Stromal cell of bone marrow (primary cell): ENCODE measurements around the gene P2RX2.
"Not testable (repeated sequence)": the region's sequence is repeated elsewhere in the genome, so short reads cannot be mapped to it uniquely, and the experiment has no call there.

Source experiments
- DNase-seq: peaks from one replicate; pipeline ENCODE4 v3.0.0-alpha.2; 2012; ENCODE audit warnings: low read depth

Gene P2RX2

DNA sequence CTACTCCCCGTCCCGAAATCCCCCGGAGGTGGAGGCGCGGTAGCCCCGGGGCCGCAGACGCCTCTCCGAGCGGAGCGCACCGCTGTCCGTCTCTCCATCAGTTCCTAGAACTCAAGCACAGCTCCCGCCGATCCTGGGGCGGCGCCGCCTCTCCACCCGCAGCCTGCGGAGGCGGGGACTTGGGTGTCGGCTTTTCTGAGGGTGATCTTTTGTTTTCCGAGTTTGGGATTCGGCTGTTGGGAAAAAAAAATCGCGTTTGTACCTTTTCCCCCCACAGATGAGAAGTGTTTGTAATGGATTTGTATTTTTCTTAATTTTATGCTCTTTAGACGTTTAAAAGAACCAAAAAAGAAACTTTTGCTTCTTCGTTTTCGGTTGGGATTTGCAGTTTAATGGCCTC is 34.8 kb upstream of the P2RX2 start:
- DNase-seq, result no peak

DNA sequence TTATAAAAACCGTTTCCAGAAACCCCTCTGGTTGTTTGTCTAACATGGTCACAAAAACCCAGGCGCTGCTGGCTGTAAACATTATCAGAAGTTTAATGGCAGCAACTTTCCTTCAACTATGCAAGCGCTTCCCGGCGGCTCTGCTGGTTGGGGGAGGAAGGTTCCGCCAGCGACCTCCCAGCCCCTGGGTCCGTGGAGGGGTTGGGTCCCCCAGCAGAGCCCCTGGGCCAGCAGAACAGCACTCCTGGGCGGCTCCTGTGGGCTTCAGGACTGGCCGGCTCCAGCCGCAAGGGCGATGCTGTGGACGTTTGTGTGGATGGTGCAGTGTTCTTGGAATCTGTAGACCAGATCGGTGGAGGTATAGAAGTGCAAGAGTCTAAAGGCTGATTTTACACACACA is 34.1 kb upstream of the P2RX2 start:
- DNase-seq, result no peak

DNA sequence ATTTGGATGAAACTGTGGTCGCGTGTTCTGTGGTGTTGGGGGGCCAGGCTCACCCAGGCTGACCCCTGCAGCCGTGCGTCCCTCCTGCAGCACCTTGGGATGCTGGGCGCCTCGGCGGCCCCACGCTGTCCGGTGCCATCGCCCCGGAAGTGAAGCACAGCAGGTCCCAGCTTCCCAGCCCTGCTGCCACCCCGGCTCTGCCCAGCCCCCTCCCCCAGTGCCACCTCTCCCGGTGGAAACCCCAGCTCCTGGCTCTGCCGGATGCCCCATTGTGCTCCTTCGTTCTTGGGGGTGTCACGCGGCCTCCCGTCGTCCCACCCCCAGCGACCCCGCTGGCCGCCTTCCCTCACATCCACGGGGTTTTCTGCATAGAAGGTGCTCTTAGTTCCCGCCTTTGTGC is 33.4 kb upstream of the P2RX2 start:
- DNase-seq, result no peak

DNA sequence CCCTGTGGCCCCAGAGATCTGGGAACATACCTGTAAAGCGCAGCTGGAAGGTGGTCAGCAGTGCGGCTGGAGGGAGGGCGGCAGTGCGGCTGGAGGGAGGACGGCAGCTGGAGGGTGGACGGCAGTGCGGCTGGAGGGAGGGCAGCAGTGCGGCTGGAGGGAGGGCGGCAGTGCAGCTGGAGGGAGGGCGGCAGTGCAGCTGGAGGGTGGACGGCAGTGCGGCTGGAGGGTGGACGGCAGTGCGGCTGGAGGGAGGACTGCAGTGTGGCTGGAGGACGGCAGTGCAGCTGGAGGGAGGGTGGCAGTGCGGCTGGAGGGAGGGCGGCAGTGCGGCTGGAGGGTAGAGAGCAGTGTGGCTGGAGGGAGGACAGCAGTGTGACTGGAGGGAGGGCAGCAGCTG is 31.6 kb upstream of the P2RX2 start:
- DNase-seq, result no peak

DNA sequence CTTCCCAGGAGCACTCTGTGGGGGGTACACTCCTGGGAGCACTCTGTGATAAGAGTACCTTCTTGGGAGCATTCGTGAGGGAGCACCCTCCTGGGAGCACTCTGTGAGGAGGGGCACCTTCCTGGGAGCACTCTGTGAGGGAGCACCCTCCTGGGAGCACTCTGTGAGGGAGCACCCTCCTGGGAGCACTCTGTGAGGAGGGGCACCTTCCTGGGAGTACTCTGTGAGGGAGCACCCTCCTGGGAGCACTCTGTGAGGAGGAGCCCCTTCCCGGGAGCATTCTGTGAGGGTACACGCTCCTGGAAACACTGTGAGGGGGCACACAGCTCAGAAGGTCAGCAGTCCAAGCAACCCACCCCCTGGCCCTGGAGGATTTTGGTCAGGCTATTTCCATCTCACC is 30.8 kb upstream of the P2RX2 start:
- DNase-seq, result no peak

DNA sequence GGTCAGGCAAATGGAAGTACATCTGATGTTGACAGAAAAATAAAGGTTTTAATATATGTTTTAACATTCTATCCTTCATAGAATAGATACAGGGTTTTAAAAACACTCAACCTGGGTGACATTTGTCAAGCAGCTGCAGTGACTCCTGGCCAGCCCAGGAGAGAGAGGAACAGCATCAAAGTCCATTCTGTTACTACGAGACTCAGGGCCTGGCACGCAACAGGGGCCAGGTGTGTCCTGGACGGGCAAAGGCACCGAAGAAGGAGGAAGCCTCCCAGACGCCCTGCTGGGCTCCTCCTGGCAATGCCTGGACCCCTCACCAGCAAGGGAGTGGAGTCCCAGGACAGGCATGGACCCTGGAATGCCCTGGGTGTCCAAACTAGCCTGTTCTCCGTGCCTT is 30.3 kb upstream of the P2RX2 start:
- no peak for DNase-seq

DNA sequence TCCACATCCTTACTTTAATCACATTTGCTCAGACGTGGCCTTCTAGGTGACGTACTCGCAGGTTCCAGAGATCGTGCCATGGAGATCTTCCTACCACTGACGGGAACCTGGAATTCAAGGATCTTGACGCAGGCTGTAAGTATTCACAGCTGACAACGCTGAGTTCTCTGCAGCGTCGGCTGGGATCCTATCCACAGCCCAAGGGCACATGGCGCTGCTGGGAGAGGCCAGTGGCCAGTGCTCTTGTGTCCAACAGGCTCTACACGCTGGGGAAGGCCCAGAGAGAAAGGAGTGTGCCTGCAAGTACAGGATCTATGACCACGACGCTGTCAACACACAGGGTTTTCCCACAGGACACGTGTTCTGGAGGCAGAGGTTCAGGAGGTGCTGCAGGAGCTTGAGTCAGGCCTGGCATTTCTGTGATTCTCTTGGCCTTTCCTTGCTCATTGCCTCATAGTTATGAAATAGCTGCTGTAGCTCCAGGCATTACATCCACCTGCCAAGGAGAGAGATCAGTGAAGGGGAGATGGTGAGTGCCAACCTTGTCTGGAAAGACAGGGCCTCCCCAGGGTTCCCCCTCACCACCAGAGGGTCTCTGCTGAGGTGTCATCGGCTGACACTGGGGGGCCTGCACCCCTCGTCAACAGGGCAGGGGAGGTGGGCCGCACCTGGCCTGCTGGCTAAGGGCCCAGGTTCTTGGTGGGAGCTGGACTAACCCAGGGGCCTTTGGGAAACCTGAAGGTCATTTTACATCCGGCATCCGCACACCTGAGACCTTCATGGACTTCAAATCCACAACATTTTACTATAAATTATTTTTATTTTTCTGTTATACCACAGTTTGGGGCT is 29.5 kb upstream of the P2RX2 start:
- no peak for DNase-seq

DNA sequence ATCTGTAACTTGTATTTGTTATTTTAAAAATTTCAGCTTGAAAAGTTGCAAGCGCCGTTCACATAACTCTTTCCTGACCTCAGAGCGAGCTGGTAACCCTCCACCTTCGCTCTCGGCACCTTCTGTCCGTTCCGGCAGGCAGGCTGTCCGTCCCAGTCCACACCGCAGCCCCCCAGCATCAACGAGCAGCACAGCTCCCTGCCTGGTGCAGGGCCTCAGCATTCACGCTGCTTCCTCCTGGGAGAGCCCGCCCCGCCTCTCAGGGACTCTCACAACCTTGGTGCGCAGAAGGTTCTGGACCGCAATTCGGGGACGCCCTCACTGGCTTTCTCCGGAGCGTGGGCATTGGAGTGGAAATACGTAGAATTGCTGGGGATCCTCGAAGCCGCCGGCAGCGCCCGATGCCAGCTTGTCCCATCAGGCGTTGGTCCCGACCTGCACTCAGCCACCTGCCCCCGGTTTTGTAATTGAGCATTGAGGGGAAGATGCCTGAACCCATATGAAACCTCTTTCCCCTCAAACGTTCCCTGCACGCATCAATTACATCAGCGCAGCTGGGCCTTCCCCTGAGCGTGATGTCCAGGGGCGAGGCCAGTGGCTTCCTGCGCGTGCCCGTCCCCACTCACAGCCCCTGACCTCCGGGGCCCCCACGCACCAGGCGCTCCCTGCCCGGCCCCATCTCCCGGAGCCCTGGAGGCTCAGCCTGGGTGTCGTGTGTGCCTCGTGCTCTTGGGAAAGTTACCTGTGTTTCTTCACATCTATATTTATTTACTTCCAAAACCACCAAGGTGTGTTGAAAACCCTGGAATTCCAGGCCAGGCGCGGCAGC is 27.3 kb upstream of the P2RX2 start:
- DNase-seq, result no peak

DNA sequence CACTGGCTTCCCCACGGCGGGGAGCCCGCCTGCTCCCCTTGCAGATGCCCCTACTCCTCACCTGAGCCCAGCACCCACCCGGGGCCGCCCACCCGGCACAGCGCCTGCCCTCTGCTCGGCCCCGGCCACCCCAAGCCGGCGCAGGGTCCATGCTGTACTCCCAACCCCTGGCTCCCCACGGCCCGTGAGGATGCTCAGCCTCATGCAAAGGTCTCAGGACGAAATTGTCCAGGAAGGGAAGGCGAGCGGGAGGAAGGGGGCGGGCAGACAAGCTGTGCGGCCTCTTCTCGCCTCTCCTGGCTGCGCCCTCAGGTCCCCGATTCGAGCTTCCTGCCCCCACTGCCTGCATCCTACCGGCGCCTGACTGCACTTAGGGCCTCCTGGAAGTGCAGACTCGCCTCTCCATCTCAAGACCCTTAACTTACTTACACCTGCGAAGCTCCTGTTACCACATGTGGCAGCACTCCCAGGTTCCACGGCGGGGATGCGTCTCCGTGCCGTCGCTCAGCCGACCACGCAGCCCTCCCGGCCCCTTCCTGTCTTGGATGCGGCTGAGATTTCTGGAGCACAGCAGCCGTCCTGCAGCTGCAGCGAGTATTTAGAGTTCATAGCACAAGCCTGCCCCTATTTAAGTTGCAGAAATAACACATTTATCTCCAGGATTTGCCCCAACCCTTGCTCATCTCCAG is 26.1 kb upstream of the P2RX2 start:
- no peak for DNase-seq

DNA sequence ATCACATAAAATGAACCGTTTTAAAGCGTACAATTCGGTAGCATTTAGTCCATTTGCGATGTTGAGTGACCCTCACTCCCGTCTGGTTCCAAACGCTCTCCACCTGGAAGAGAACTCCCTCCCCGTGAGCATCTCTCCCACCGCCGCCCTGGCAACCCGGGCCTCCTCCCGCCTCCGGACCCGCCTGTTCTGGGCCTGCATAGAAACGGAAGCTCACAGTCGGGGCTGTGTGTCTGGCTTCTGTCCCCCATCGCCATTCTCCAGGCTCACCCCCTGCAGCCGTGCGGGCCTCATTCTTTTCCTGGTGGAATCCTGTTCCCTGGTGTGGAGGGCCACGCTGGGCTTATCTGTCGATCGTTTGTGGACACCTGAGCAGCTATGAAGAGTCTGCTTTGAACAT is 25.5 kb upstream of the P2RX2 start:
- no peak for DNase-seq

DNA sequence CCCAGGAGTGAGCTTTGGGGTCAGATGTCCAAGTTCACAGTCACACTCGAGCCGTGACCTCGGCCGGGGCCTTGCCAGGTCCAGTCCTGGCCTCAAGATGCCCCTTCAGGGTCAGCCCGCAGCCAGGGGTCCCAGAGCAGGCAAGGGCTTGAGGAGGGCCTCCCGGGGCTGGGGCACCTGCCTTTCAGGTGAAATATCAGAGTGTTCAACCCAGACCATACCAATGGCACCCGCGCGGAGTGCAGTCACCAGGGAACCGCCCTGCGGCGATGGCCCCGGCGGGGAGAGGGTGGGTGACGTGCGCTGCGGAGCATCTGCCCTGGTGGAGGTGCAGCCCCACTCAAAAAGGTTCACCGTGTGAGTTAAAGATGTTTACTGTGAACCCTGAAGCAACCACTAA is 25.1 kb upstream of the P2RX2 start:
- DNase-seq, result no peak

DNA sequence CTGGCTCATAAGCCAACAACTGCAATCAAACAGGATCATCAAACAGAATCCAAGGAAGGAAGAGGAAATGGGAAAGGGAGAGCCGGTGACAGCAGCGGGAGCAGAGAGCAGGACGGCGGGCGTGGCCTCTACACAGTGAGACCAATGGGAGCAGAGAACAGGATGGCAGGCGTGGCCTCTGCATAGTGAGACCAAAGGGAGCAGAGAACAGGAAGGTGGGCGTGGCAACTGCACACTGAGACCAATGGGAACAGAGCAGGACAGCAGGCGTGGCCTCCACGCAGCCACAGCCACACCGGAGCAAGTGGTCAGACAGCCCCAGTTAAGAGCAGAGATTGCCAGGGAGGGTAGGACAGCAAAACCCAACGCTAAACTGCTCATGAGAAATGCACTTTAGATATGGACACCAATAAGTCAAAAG is 24.6 kb upstream of the P2RX2 start:
- peak; percentile 87 for DNase-seq

DNA sequence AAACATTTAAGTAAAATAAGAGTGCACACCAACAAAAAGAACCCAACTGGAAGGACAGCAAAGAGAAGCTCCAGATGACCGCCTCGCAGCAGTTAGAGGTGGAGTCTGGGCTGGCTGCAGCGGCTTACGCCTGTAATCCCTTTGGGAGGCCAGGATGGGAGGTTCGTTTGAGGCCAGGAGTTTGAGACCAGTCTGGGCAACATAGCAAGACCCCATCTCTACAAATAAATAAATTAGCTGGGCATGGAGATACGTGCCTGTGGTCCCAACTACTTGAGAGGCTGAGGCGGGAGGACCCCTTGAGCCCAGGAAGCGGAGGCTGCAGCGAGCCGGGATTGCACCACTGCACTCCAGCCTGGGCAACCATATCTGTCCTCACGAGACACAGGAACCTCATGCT is 23.4 kb upstream of the P2RX2 start:
- no peak for DNase-seq

DNA sequence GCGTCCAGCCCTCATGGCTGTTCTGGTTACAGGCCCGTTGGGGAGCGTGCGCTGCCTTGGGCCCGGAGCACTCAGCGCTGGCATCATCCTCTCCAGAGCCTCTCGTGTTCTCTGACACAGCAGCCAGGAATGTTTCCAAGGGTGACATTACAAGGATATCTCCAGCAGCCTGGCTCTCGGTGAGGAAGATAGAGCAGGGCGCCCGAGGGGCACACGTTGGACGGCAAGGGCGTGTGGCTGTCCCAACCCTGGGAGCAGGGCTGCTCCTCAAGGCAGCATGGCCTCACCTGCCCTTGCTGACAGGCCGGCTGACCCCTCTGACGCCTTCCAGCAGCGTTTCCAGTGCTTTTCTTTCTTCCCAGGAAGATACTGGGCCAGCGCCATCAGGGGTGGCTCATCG is 22.6 kb upstream of the P2RX2 start:
- DNase-seq, result no peak

DNA sequence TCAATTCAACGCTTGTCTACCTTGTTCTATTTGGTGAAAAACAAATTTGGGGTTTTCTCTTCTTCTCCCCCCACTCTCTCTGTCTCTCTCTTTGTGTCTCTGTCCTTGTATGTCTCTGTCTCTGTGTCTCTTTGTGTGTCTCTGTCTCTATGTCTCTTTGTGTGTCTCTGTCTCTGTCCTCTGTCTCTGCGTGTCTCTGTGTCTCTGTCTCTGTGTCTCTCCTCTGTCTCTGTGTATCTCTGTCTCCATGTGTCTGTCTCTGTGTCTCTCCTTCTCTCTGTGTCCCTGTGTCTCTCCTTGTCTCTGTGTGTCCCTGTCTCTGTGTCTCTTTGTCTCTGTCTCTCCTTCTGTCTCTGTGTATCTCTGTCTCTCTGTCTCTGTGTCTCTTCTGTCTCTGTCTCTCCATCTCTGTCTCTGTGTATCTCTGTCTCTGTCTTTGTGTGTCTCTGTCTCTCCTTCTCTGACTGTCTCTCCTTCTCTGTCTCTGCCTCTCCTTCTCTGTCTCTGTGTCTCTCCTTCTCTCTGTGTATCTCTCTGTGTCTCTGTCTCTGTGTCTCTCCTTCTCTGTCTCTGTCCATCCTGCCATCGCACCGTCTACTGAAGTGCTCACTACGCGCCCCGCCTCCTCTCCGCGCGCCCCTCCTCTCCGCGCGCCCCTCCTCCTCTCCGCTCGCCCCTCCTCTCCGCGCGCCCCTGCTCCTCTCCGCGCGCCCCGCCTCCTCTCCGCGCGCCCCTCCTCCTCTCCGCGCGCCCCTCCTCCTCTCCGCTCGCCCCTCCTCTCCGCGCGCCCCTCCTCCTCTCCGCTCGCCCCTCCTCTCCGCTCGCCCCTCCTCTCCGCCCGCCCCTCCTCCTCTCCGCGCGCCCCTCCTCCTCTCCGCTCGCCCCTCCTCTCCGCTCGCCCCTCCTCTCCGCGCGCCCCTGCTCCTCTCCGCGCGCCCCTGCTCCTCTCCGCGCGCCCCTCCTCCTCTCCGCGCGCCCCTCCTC is 21.0 kb upstream of the P2RX2 start:
- no peak for DNase-seq

DNA sequence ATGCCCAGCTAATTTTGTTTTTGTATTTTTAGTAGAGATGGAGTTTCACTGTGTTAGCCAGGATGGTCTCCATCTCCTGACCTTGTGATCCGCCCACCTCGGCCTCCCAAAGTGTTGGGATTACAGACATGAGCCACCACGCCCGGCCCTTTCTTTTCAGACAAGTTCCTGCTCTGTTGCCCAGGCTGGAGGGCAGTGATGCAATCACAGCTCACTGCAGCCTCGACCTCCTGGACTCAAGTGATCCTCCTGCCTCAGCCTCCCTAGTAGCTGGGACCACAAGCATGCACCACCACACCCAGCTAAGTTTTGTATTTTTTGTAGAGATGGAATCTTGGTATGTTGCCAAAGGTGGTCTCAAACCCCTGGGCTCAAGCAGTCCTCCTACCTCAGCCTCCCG is 19.1 kb upstream of the P2RX2 start:
- not testable (repeated sequence) for DNase-seq

DNA sequence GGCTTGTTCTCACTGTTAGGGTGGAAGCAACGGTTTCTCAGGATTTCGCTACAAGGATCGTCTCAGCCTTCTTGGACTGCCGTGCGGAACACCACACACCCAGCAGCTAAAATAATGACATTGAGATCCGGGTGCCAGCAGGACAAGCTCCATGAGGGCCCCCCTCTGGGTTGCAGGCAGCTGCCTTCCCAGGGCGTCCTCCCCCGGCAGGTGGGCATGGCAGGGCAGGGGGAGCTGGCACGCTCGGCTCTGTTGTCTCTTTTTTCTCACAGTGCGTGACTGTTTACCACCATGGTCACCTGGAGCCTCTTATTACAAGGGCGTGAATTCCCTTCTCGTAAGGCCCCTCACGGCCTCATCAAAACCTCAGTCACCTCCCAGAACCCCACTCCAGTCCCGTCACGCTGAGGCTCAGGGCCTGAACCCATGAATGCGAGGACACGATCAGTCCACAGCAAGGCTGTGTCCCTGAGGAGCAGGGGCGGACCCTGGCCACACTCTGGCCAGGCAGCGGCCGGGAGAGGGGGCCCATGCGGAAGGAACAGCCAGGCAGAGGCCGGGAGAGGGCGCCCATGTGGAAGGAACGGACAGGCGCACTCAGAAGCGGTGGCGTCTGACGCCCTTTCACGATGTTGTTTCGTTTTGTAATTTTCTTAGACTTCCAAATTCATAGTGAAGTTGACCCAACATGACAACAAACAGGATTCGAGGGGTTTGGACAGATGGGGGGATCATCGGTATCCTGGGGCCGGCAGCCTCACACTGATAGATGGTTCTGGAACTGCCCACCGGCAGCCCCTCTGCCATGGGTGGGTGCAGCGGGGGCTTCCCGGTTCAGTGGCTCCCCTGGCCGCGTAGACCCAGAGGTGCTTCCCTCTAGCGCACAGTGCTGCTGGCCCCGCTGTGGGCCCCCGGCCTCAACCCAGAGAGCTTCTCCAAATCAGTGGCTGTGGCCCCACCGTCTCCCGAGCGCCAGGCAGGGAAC is 18.2 kb upstream of the P2RX2 start:
- DNase-seq, result peak; percentile 39

DNA sequence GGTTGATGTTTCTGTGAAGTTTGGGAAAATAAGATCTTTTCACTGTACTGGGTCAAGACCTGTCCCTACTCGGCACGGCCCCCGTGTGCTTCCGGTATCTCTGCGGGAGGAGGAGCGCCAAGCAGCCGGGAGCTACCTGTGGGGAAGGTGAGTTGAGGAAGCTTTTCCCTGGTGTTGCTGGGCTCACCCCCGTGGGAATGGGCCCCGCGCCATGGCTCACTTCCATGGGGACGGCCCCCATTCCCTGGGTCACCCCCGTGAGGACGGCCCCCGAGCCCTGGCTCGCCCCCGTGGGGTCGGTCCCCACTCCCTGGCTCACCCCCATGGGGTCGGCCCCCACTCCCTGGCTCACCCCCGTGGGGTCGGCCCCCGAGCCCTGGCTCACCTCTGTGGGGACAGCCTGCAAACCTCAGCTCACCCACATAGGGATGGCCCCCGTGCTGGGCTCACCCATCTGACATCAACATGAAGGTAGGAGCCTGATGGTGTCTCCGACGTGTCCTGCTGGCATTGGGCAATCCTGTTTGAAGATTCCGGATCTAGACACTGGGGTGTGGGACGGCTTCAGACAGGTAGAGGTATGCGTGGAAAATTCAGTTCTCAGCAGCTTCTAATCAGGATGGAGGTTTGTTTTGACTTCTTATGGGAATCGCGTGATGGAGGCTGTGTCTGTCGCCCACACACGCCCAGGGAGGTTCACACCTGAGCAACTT is 17.2 kb upstream of the P2RX2 start:
- no peak for DNase-seq

DNA sequence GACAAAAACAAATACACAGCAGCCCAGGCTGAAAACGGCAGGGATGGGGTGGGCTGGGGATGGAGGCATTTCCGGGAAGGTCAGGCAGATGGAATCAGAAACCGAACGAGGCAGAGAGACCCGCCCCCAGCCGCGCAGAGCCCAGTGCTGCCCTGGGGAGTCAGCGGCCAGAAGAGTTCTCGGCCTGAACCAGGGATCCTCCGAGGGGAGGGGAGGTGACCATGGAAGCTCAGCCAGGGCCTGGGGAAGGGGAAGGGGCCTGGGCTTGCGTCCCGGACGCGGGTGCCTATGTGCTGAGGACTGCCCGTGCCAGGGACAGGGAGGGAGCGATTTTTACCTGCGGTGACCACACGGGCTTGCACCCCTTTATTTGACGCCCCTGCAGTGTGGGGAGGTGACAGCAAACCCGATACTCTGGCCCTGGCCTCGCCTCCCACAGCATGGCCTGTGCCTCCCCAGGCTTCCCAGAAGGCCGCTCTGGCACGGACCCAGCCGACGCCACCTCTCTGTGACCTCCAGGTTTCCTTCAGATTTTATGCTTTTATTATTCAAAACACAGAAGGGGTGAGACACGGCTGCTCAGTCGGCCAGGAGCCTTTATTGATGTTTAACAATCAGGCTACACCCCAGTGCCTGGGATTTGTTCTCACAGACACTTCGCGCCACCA is 15.9 kb upstream of the P2RX2 start:
- DNase-seq, result no peak
